Cardiac muscle cell (in vitro differentiated cells and primary cell): ENCODE measurements around the gene KLF16. TPM values are rescaled to one million over a fixed set of nuclear protein-coding genes. Genes with fewer than 3 reads are reported as not detected.

Experiments
- DNase-seq, 2 donors: peaks; one replicate each; pipeline versions ENCODE4 v3.0.0 to v3.0.0-alpha.2; 2010 to 2017; ENCODE audit warnings: low read depth in 1 of 2, low spot score in 1 of 2
- H3K27ac ChIP-seq: fragments of 200-600 bp; sonication (generic); 2 replicates; pipeline ENCODE4 v1.5.1; 2016
- H3K27me3 ChIP-seq: fragments of 200-600 bp; sonication (generic); 2 replicates; pipeline ENCODE4 v1.6.0; 2016; ENCODE audit warnings: control low read depth
- H3K36me3 ChIP-seq: fragments of 200-600 bp; sonication (generic); 2 replicates; pipeline ENCODE4 v1.5.1; 2016; ENCODE audit warnings: control low read depth
- H3K4me1 ChIP-seq: fragments of 200-600 bp; sonication (generic); 2 replicates; pipeline ENCODE4 v1.8.1; 2017; ENCODE audit warnings: low read depth, mild to moderate bottlenecking, mixed run types
- H3K4me3 ChIP-seq: fragments of 200-600 bp; sonication (generic); 2 replicates; pipeline ENCODE4 v1.5.1; 2016; ENCODE audit warnings: mild to moderate bottlenecking
- H3K9me3 ChIP-seq: fragments of 200-600 bp; sonication (generic); 2 replicates; pipeline ENCODE4 v1.5.1; 2017; ENCODE audit warnings: low read depth, mild to moderate bottlenecking, control low read depth
- CTCF ChIP-seq: IDR thresholded peaks from 2 replicates; pipeline ENCODE4 v1.5.1; 2012; ENCODE audit warnings: low read depth, mild to moderate bottlenecking, low read length
- polyA plus RNA-seq: library from polyadenylated mRNA; unstranded; fragments of >200 nt; fragmentation: Nextera tagmentation; extraction: Ambion mirVana; gene quantifications from 2 replicates; pipeline ENCODE4 v1.2.1, GENCODE V29; 2016
- total RNA-seq: library from RNA; depleted of rRNA; stranded (reverse); fragments of >200 nt; gene quantifications from 2 replicates; pipeline ENCODE4 v1.2.3, GENCODE V29; 2016

Gene KLF16
- total and polyA plus RNA-seq, 2 experiments from 2014 or later, result 9.1 to 9.3 TPM

DNA sequence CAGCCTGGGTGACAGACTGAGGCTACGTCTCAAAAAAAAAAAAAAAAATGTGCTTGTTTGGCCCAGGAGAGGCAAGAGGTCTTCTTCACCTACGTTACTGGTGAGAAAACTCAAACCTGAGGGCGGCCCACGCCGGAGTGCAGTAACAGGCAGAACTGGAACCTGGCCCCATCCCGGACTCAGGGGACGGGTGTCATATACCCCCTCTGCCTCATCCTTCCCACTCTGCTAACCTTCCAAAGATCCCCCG is 41.4 kb upstream of the KLF16 start:
- no peak for TF ChIP-seq CTCF
- Histone ChIP-seq H3K4me1 (no peaks in the 10 kb centered on the region), H3K36me3 (no peaks in the 10 kb centered on the region), H3K27me3 (no peaks in the 10 kb centered on the region), H3K27ac (no peak overlapping the region), H3K4me3 (no peak overlapping the region), H3K9me3 (no peaks in the 10 kb centered on the region)
- no peak for DNase-seq

DNA sequence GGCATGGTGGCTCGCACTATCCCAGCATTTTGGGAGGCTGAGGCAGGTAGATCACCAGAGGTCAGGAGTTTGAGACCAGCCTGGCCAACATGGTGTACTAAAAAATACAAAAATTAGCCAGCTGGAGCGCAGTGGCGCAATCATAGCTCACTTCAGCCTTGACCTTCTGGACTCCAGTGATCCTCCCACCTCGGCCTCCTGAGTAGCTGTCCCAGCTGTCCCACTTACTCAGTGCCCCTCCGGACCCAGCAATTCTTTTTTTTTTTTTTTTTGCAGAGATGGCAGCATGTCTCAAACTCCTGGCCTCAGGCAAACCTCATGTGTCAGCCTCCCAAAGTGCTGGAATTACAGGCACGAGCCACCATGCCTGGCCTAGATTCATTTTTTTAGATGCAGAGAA is 39.5 kb upstream of the KLF16 start:
- no peak for DNase-seq
- Histone ChIP-seq H3K36me3 (no peaks in the 10 kb centered on the region), H3K9me3 (no peaks in the 10 kb centered on the region), H3K4me1 (no peaks in the 10 kb centered on the region), H3K27me3 (no peaks in the 10 kb centered on the region), H3K4me3 (no peak overlapping the region), H3K27ac (no peak overlapping the region)
- TF ChIP-seq CTCF, result no peak

DNA sequence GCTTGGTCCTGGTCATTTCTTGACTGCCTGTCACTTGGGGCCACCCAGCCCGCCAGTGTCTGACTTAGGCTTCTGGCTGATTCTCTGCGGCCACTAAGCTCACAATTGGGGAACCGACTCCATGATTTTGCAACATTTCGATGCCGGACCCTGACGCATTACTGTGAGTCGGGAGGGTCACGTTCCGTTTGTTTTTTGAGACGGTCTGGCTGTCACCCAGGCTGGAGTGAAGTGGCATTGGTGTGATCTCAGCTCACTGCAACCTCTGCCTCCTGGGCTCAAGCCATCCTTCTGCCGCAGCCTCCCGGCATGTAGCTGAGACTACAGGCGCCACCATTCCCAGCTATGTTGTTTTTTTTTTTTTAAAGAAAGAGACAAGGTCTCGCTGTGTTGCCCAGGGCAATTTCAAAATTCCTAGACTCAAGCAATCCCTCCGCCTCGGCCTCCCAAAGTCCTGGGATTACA is 38.6 kb upstream of the KLF16 start:
- TF ChIP-seq CTCF, result no peak
- H3K9me3 ChIP-seq, result no peaks in the 10 kb centered on the region
- no peak overlapping the region for H3K4me3 ChIP-seq
- H3K27me3 ChIP-seq, result no peaks in the 10 kb centered on the region
- no peaks in the 10 kb centered on the region for H3K36me3 ChIP-seq
- no peaks in the 10 kb centered on the region for H3K4me1 ChIP-seq
- no peak overlapping the region for H3K27ac ChIP-seq
- no peak for DNase-seq

- H3K27me3 ChIP-seq, result no peaks in the 10 kb centered on the region
- H3K36me3 ChIP-seq, result no peaks in the 10 kb centered on the region
- TF ChIP-seq CTCF, result no peak
- no peak overlapping the region for H3K27ac ChIP-seq
- DNase-seq, result no peak
- peaks cover 6% of the 10 kb centered on the region for H3K4me1 ChIP-seq
- H3K4me3 ChIP-seq, result no peak overlapping the region
- H3K9me3 ChIP-seq, result no peaks in the 10 kb centered on the region
Measured at GRCh38 chr19:1896508-1896907, 33.1 kb upstream of the KLF16 start.

- Histone ChIP-seq H3K27ac (no peak overlapping the region), H3K27me3 (no peaks in the 10 kb centered on the region), H3K4me3 (no peak overlapping the region), H3K9me3 (no peaks in the 10 kb centered on the region), H3K36me3 (no peaks in the 10 kb centered on the region), H3K4me1 (peaks cover 6% of the 10 kb centered on the region)
- TF ChIP-seq CTCF, result no peak
- DNase-seq, result no peak
Measured at GRCh38 chr19:1893791-1894190, 30.4 kb upstream of the KLF16 start.

GRCh38 chr19:1889907-1890306 is 26.5 kb upstream of the KLF16 start:
- Histone ChIP-seq H3K27me3 (no peaks in the 10 kb centered on the region), H3K27ac (no peak overlapping the region), H3K4me1 (peaks cover 8% of the 10 kb centered on the region), H3K4me3 (no peak overlapping the region), H3K36me3 (no peaks in the 10 kb centered on the region), H3K9me3 (no peaks in the 10 kb centered on the region)
- no peak for DNase-seq
- TF ChIP-seq CTCF, result no peak
